ENCODE results near the gene SYNJ1. TPM values are rescaled to one million over a fixed set of nuclear protein-coding genes. Genes with fewer than 3 reads are reported as not detected.

Gene SYNJ1
- total RNA-seq, 4 donors from 2014 or later: 6.5 to 13.8 (median 7.6) TPM

GRCh38 chr21:32604464-32604863 is 123.3 kb downstream of the SYNJ1 start:
- WGBS, 2 donors: 76 to 87% methylated on average over 8 of the region's 8 CpGs
- peaks cover 6 to 96% (median 45%) of the 10 kb centered on the region in 3 donors for H3K36me3 ChIP-seq

GRCh38 chr21:32603131-32603530 is 124.7 kb downstream of the SYNJ1 start:
- Histone ChIP-seq H3K27me3 (no peaks in the 10 kb centered on the region), H3K27ac (no peak overlapping the region), H3K4me3 (no peak overlapping the region), H3K4me1 (no peaks in the 10 kb centered on the region), H3K36me3 (peaks cover 6 to 92% (median 45%) of the 10 kb centered on the region in 3 donors), H3K9me3 (no peaks in the 10 kb centered on the region)
- 80 to 83% methylated on average over 8 of the region's 8 CpGs for WGBS, 2 donors
- no peak for DNase-seq
- intact Hi-C loops (cut with DNase I): loop anchor here (10.0 kb wide), 1 partner anchor 198 kb away; no protein-coding TSS in a partner anchor
- TF ChIP-seq POLR2A (IDR thresholded peaks at IDR 0.05) (no peak), CTCF (IDR thresholded peaks at IDR 0.05) (no peak)

More at GRCh38 chr21:32604464-32604863, 123.3 kb downstream of the SYNJ1 start:
- H3K27me3 ChIP-seq: no peaks in the 10 kb centered on the region
- H3K27ac ChIP-seq: no peak overlapping the region
- no peaks in the 10 kb centered on the region for H3K9me3 ChIP-seq
- no peak for DNase-seq
- H3K4me3 ChIP-seq: no peak overlapping the region
- H3K4me1 ChIP-seq: no peaks in the 10 kb centered on the region
- intact Hi-C loops (cut with DNase I): loop anchor here (10.0 kb wide), 1 partner anchor 200 kb away; no protein-coding TSS in a partner anchor
- TF ChIP-seq POLR2A (IDR thresholded peaks at IDR 0.05) (no peak), CTCF (IDR thresholded peaks at IDR 0.05) (no peak)

GRCh38 chr21:32602099-32602498 is 125.7 kb downstream of the SYNJ1 start:
- no peak overlapping the region for H3K4me3 ChIP-seq
- no peaks in the 10 kb centered on the region for H3K9me3 ChIP-seq
- no peak for DNase-seq
- peaks cover 0 to 5% (median 3%) of the 10 kb centered on the region in 3 donors for H3K4me1 ChIP-seq
- 87 to 94% methylated on average over 4 to 5 of the region's 6 CpGs for WGBS, 2 donors
- H3K27ac ChIP-seq: no peak overlapping the region
- TF ChIP-seq POLR2A (IDR thresholded peaks at IDR 0.05) (no peak), CTCF (IDR thresholded peaks at IDR 0.05) (no peak)
- H3K36me3 ChIP-seq: peaks cover 6 to 82% (median 45%) of the 10 kb centered on the region in 3 donors
- intact Hi-C loops (cut with DNase I): loop anchor here (10.0 kb wide), 1 partner anchor 197 kb away; no protein-coding TSS in a partner anchor
- H3K27me3 ChIP-seq: no peaks in the 10 kb centered on the region

GRCh38 chr21:32599526-32599925 is 128.3 kb downstream of the SYNJ1 start:
- H3K27me3 ChIP-seq: no peaks in the 10 kb centered on the region
- no peaks in the 10 kb centered on the region for H3K9me3 ChIP-seq
- H3K4me3 ChIP-seq: no peak overlapping the region
- WGBS, 2 donors: 75 to 84% methylated on average over 5 to 8 of the region's 8 CpGs
- H3K27ac ChIP-seq: no peak overlapping the region
- no peak for DNase-seq
- peaks cover 6 to 56% (median 25%) of the 10 kb centered on the region in 3 donors for H3K36me3 ChIP-seq
- peaks cover 0 to 9% (median 3%) of the 10 kb centered on the region in 3 donors for H3K4me1 ChIP-seq
- no peak for TF ChIP-seq POLR2A (IDR thresholded peaks at IDR 0.05)
- intact Hi-C loops (cut with DNase I): no loop called here

- Histone ChIP-seq H3K9me3 (no peaks in the 10 kb centered on the region), H3K27ac (no peak overlapping the region), H3K4me3 (no peak overlapping the region), H3K4me1 (peaks cover 0 to 9% (median 3%) of the 10 kb centered on the region in 3 donors), H3K27me3 (no peaks in the 10 kb centered on the region), H3K36me3 (peaks cover 3 to 52% (median 21%) of the 10 kb centered on the region in 3 donors)
- 62 to 82% methylated on average over 3 to 4 of the region's 5 CpGs for WGBS, 2 donors
- intact Hi-C loops (cut with DNase I): no loop called here
- no peak for TF ChIP-seq CTCF (IDR thresholded peaks at IDR 0.05)
- no peak for TF ChIP-seq POLR2A (IDR thresholded peaks at IDR 0.05)
- no peak for DNase-seq
Observed at GRCh38 chr21:32599091-32599490, 128.7 kb downstream of the SYNJ1 start.
